Measurements from ENCODE around the gene C10orf90. TPM values are rescaled to one million over a fixed set of nuclear protein-coding genes. Genes with fewer than 3 reads are reported as not detected.

The C10orf90 gene
- total RNA-seq, 1 experiment from 2014 or later = not detected

GRCh38 chr10:126646110-126646509, 24.4 kb downstream of the C10orf90 start:
- Histone ChIP-seq H2BK12ac (ENCODE audit: insufficient read length, low read depth, low read length) (no peak overlapping the region), H4K20me1 (ENCODE audit: control insufficient read depth, insufficient read depth, insufficient read length) (no peaks in the 10 kb centered on the region), H2AFZ (ENCODE audit: low read length) (peak overlapping the region; percentile 29), H3K4me2 (ENCODE audit: insufficient read depth, insufficient read length, low read length) (no peak overlapping the region), H3K23me2 (ENCODE audit: insufficient read length, low read depth, low read length, poor library complexity, severe bottlenecking) (no peaks in the 10 kb centered on the region), H2BK20ac (ENCODE audit: low read depth, low read length, poor library complexity, severe bottlenecking) (no peak overlapping the region), H3K79me2 (ENCODE audit: insufficient read depth, low read length) (no peaks in the 10 kb centered on the region), H3K9me3 (ENCODE audit: control insufficient read depth, low read depth, low read length) (no peaks in the 10 kb centered on the region), H3K14ac (ENCODE audit: insufficient read depth, low read length) (no peak overlapping the region), H2BK5ac (ENCODE audit: insufficient read length, low read length) (no peak overlapping the region), H3T11ph (ENCODE audit: low read length) (no peak overlapping the region), H2AK5ac (ENCODE audit: insufficient read length, low read length) (no peak overlapping the region), H2BK15ac (ENCODE audit: low read depth, low read length) (no peak overlapping the region), H4K91ac (ENCODE audit: insufficient read length, low read depth, low read length) (no peak overlapping the region), H3K56ac (ENCODE audit: insufficient read length, low read depth, low read length) (no peak overlapping the region), H3K4ac (ENCODE audit: low read depth, low read length) (no peak overlapping the region), H3K4me1 (ENCODE audit: insufficient read depth, low read length) (no peaks in the 10 kb centered on the region), H3K27ac (ENCODE audit: insufficient read length, low read depth, low read length) (no peak overlapping the region), H2BK120ac (ENCODE audit: low read depth, low read length, poor library complexity, severe bottlenecking) (no peak overlapping the region), H3K79me1 (ENCODE audit: insufficient read depth, low read depth, low read length, poor library complexity, severe bottlenecking) (no peaks in the 10 kb centered on the region), H4K5ac (ENCODE audit: insufficient read length, low read depth, low read length) (no peak overlapping the region), H3K23ac (ENCODE audit: insufficient read length, low read depth, low read length) (no peak overlapping the region), H3K9ac (ENCODE audit: extremely low read depth, insufficient read length, low read length) (no peak overlapping the region), H3K18ac (ENCODE audit: insufficient read length, low read depth, low read length) (no peak overlapping the region), H3K27me3 (ENCODE audit: insufficient read depth, low read length) (no peaks in the 10 kb centered on the region), H4K8ac (replicated peaks; ENCODE audit: insufficient read length, low read depth, low read length) (no peak overlapping the region)
- TF ChIP-seq CTCF (conservative IDR thresholded peaks at IDR 0.05) = no peak
- peaks cover 11 to 14% of the 10 kb centered on the region in 2 experiments for H3K4me1 Mint-ChIP-seq
- H3K36me3 Mint-ChIP-seq (ENCODE audit: insufficient read depth in 1 of 3, low read depth in 3 of 3) = no peaks in the 10 kb centered on the region
- H3K27ac Mint-ChIP-seq = no peak overlapping the region
- DNase-seq = no peak
- H3K4me3 Mint-ChIP-seq = no peak overlapping the region
- no CpG with 5 or more reads among the region's 4 CpGs for WGBS (ENCODE audit: extremely low coverage, insufficient read length, low lambda C conversion rate)
- H3K9me3 Mint-ChIP-seq = no peaks in the 10 kb centered on the region
- H3K27me3 Mint-ChIP-seq (ENCODE audit: low read depth) = peaks cover 6% of the 10 kb centered on the region

Measured in H9 (cell line).